Sigmoid colon (tissue), 4 donors: ENCODE results near the gene GRB2.

Source experiments
- EP300 ChIP-seq, 4 donors: sonication (generic); formaldehyde crosslinking; IDR thresholded peaks; one replicate each; pipeline ENCODE4 v1.6.1; 2017; ENCODE audit warnings: antibody characterized with exemption in 4 of 4
- POLR2A ChIP-seq, 2 donors: fragments of 450-650 bp; IDR thresholded peaks; one replicate each; pipeline ENCODE4 v1.6.1; 2016; ENCODE audit warnings: antibody characterized with exemption in 2 of 2, mild to moderate bottlenecking in 2 of 2, moderate library complexity in 2 of 2
- POLR2AphosphoS5 ChIP-seq, 4 donors: sonication (generic); formaldehyde crosslinking; IDR thresholded peaks; one replicate each; pipeline ENCODE4 v1.6.1; 2017; ENCODE audit warnings: antibody characterized with exemption in 4 of 4
- TF ChIP-seq, protein P1 (sequence below), 4 experiments: fragments of 450-650 bp in 3 of 4; fragments of 200-600 bp in 1 of 4; IDR thresholded peaks; one replicate each; pipeline ENCODE4 v1.5.1; 2016 to 2019; ENCODE audit warnings: antibody characterized with exemption in 4 of 4, mild to moderate bottlenecking in 3 of 4, moderate library complexity in 2 of 4

DNA sequence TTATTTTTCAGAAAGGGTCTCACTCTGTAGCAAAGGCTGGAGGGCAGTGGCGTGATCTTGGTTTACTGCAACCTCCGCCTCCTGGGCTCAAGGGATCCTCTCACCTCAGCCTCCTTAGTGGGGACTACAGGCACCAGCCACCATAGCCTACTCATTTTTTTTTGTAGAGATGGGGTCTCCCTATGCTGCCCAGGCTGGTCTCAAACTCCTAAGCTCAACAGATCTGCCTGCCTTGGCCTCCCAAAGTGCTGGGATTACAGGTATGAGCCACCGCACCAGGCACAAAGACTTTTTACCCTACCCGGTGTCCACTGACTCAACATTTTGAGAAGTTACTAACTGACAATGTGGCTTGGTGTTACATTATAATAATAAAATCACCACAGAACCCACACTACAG is 7.2 kb downstream of the GRB2 start:
- TF ChIP-seq, protein P1, sequence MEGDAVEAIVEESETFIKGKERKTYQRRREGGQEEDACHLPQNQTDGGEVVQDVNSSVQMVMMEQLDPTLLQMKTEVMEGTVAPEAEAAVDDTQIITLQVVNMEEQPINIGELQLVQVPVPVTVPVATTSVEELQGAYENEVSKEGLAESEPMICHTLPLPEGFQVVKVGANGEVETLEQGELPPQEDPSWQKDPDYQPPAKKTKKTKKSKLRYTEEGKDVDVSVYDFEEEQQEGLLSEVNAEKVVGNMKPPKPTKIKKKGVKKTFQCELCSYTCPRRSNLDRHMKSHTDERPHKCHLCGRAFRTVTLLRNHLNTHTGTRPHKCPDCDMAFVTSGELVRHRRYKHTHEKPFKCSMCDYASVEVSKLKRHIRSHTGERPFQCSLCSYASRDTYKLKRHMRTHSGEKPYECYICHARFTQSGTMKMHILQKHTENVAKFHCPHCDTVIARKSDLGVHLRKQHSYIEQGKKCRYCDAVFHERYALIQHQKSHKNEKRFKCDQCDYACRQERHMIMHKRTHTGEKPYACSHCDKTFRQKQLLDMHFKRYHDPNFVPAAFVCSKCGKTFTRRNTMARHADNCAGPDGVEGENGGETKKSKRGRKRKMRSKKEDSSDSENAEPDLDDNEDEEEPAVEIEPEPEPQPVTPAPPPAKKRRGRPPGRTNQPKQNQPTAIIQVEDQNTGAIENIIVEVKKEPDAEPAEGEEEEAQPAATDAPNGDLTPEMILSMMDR (IDR thresholded peaks at IDR 0.05), result no peak
- TF ChIP-seq POLR2A (IDR thresholded peaks at IDR 0.05) (no peak), EP300 (IDR thresholded peaks at IDR 0.05) (no peak), POLR2AphosphoS5 (IDR thresholded peaks at IDR 0.05) (no peak)
